ENCODE results near the gene CDH5.

Gene CDH5

DNA sequence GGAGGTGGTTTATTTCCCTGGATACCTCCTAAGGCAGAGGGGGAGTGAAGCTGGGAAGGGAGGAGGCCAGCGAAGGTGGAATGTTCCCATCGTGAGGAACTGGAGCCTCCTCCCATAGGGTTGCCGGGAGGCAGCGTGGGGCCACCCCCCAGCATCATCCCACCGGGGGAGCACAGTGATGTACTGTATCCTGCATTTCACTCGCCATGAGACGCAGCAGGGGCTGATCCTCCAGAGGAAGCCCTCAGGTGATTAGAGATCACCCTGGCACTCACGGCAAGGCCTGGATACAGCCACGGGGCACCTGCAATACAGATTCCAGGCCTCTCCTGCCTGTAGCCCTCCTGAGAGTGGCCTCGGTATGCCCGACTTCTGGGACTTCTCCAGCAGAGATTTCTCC lies 35.1 kb downstream of the CDH5 start:
- H3K79me2 ChIP-seq (ENCODE audit: control insufficient read depth, insufficient read depth, low read length), result no peaks in the 10 kb centered on the region
- H3K4ac ChIP-seq (ENCODE audit: low read depth, low read length), result no peak overlapping the region
- H3K56ac ChIP-seq (ENCODE audit: low read length), result no peak overlapping the region
- no peak overlapping the region for H2BK5ac ChIP-seq (ENCODE audit: low read length)
- H3K36me3 ChIP-seq (ENCODE audit: control insufficient read depth, insufficient read depth, low read length), result no peaks in the 10 kb centered on the region
- no peaks in the 10 kb centered on the region for H3K79me1 ChIP-seq (ENCODE audit: low read length)
- no peak overlapping the region for H2BK15ac ChIP-seq (replicated peaks; ENCODE audit: low read depth)
- no peak for DNase-seq
- H3K27ac ChIP-seq (ENCODE audit: low read depth, low read length), result no peak overlapping the region
- no peak overlapping the region for H2BK120ac ChIP-seq (ENCODE audit: low read depth, low read length)
- no peak overlapping the region for H3K4me3 ChIP-seq (ENCODE audit: low read length)
- no peak overlapping the region for H3K9ac ChIP-seq (ENCODE audit: low read length)
- H3K27me3 ChIP-seq (ENCODE audit: insufficient read depth, low read length, poor library complexity), result no peaks in the 10 kb centered on the region
- no peak overlapping the region for H3K4me2 ChIP-seq (ENCODE audit: low read length)
- H4K5ac ChIP-seq (ENCODE audit: low read length), result no peak overlapping the region
- no peak overlapping the region for H3K23ac ChIP-seq (ENCODE audit: low read length)
- no peaks in the 10 kb centered on the region for H3K4me1 ChIP-seq (ENCODE audit: control insufficient read depth, low read depth, low read length)
- WGBS (ENCODE audit: extremely low coverage, insufficient coverage, low lambda C conversion rate), result no CpG with 5 or more reads among the region's 11 CpGs
- H4K8ac ChIP-seq (ENCODE audit: low read depth, low read length), result no peak overlapping the region
- H2AK5ac ChIP-seq (ENCODE audit: low read length), result no peak overlapping the region
- no peak overlapping the region for H3K18ac ChIP-seq (ENCODE audit: low read length)

- Histone ChIP-seq H3K4me1 (ENCODE audit: control insufficient read depth, low read depth, low read length) (no peaks in the 10 kb centered on the region), H4K5ac (ENCODE audit: low read length) (no peak overlapping the region), H2BK15ac (replicated peaks; ENCODE audit: low read depth) (no peak overlapping the region), H2BK120ac (ENCODE audit: low read depth, low read length) (no peak overlapping the region), H2AK5ac (ENCODE audit: low read length) (no peak overlapping the region), H3K9ac (ENCODE audit: low read length) (no peak overlapping the region), H4K8ac (ENCODE audit: low read depth, low read length) (no peak overlapping the region), H3K36me3 (ENCODE audit: control insufficient read depth, insufficient read depth, low read length) (no peaks in the 10 kb centered on the region), H3K79me1 (ENCODE audit: low read length) (no peaks in the 10 kb centered on the region), H3K18ac (ENCODE audit: low read length) (no peak overlapping the region), H2BK5ac (ENCODE audit: low read length) (no peak overlapping the region), H3K23ac (ENCODE audit: low read length) (no peak overlapping the region), H3K27ac (ENCODE audit: low read depth, low read length) (no peak overlapping the region), H3K56ac (ENCODE audit: low read length) (no peak overlapping the region), H3K4ac (ENCODE audit: low read depth, low read length) (no peak overlapping the region), H3K4me3 (ENCODE audit: low read length) (no peak overlapping the region), H3K79me2 (ENCODE audit: control insufficient read depth, insufficient read depth, low read length) (no peaks in the 10 kb centered on the region), H3K4me2 (ENCODE audit: low read length) (no peak overlapping the region), H3K27me3 (ENCODE audit: insufficient read depth, low read length, poor library complexity) (no peaks in the 10 kb centered on the region)
- DNase-seq, result no peak
- no CpG with 5 or more reads among the region's 12 CpGs for WGBS (ENCODE audit: extremely low coverage, insufficient coverage, low lambda C conversion rate)
Measured at GRCh38 chr16:66402166-66402565, 35.7 kb downstream of the CDH5 start.

DNA sequence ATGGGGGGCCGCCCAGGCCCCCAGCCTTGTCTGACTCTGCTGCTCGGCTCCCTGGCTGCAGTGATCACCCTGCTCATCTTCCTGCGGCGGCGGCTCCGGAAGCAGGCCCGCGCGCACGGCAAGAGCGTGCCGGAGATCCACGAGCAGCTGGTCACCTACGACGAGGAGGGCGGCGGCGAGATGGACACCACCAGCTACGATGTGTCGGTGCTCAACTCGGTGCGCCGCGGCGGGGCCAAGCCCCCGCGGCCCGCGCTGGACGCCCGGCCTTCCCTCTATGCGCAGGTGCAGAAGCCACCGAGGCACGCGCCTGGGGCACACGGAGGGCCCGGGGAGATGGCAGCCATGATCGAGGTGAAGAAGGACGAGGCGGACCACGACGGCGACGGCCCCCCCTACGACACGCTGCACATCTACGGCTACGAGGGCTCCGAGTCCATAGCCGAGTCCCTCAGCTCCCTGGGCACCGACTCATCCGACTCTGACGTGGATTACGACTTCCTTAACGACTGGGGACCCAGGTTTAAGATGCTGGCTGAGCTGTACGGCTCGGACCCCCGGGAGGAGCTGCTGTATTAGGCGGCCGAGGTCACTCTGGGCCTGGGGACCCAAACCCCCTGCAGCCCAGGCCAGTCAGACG lies 36.2 kb downstream of the CDH5 start:
- no peak overlapping the region for H4K8ac ChIP-seq (ENCODE audit: low read depth, low read length)
- no peak overlapping the region for H2AK5ac ChIP-seq (ENCODE audit: low read length)
- H3K18ac ChIP-seq (ENCODE audit: low read length), result no peak overlapping the region
- no peak overlapping the region for H3K56ac ChIP-seq (ENCODE audit: low read length)
- H3K23ac ChIP-seq (ENCODE audit: low read length), result no peak overlapping the region
- H3K4me1 ChIP-seq (ENCODE audit: control insufficient read depth, low read depth, low read length), result no peaks in the 10 kb centered on the region
- H2BK120ac ChIP-seq (ENCODE audit: low read depth, low read length), result no peak overlapping the region
- H3K9ac ChIP-seq (ENCODE audit: low read length), result no peak overlapping the region
- no peak overlapping the region for H3K4me3 ChIP-seq (ENCODE audit: low read length)
- no peak overlapping the region for H3K4me2 ChIP-seq (ENCODE audit: low read length)
- WGBS (ENCODE audit: extremely low coverage, insufficient coverage, low lambda C conversion rate), result no CpG with 5 or more reads among the region's 61 CpGs
- no peak overlapping the region for H2BK15ac ChIP-seq (replicated peaks; ENCODE audit: low read depth)
- no peak overlapping the region for H3K4ac ChIP-seq (ENCODE audit: low read depth, low read length)
- no peaks in the 10 kb centered on the region for H3K79me2 ChIP-seq (ENCODE audit: control insufficient read depth, insufficient read depth, low read length)
- no peaks in the 10 kb centered on the region for H3K27me3 ChIP-seq (ENCODE audit: insufficient read depth, low read length, poor library complexity)
- H4K5ac ChIP-seq (ENCODE audit: low read length), result no peak overlapping the region
- H3K79me1 ChIP-seq (ENCODE audit: low read length), result no peaks in the 10 kb centered on the region
- no peak overlapping the region for H3K27ac ChIP-seq (ENCODE audit: low read depth, low read length)
- DNase-seq, result no peak
- no peaks in the 10 kb centered on the region for H3K36me3 ChIP-seq (ENCODE audit: control insufficient read depth, insufficient read depth, low read length)
- no peak overlapping the region for H2BK5ac ChIP-seq (ENCODE audit: low read length)

- H3K27me3 ChIP-seq (ENCODE audit: insufficient read depth, low read length, poor library complexity), result no peaks in the 10 kb centered on the region
- no peak overlapping the region for H3K27ac ChIP-seq (ENCODE audit: low read depth, low read length)
- H2BK5ac ChIP-seq (ENCODE audit: low read length), result no peak overlapping the region
- H3K36me3 ChIP-seq (ENCODE audit: control insufficient read depth, insufficient read depth, low read length), result no peaks in the 10 kb centered on the region
- H2AK5ac ChIP-seq (ENCODE audit: low read length), result no peak overlapping the region
- no peak overlapping the region for H4K8ac ChIP-seq (ENCODE audit: low read depth, low read length)
- no peak overlapping the region for H3K56ac ChIP-seq (ENCODE audit: low read length)
- H3K23ac ChIP-seq (ENCODE audit: low read length), result no peak overlapping the region
- no peak overlapping the region for H2BK15ac ChIP-seq (replicated peaks; ENCODE audit: low read depth)
- H2BK120ac ChIP-seq (ENCODE audit: low read depth, low read length), result no peak overlapping the region
- H3K79me1 ChIP-seq (ENCODE audit: low read length), result no peaks in the 10 kb centered on the region
- no peak overlapping the region for H3K9ac ChIP-seq (ENCODE audit: low read length)
- H3K4me1 ChIP-seq (ENCODE audit: control insufficient read depth, low read depth, low read length), result no peaks in the 10 kb centered on the region
- H3K4me3 ChIP-seq (ENCODE audit: low read length), result no peak overlapping the region
- H3K4me2 ChIP-seq (ENCODE audit: low read length), result no peak overlapping the region
- no peak overlapping the region for H3K4ac ChIP-seq (ENCODE audit: low read depth, low read length)
- H4K5ac ChIP-seq (ENCODE audit: low read length), result no peak overlapping the region
- H3K18ac ChIP-seq (ENCODE audit: low read length), result no peak overlapping the region
- no peaks in the 10 kb centered on the region for H3K79me2 ChIP-seq (ENCODE audit: control insufficient read depth, insufficient read depth, low read length)
- WGBS (ENCODE audit: extremely low coverage, insufficient coverage, low lambda C conversion rate), result no CpG with 5 or more reads among the region's 5 CpGs
- DNase-seq, result no peak
Measured at GRCh38 chr16:66403531-66404145, 37.1 kb downstream of the CDH5 start.

DNA sequence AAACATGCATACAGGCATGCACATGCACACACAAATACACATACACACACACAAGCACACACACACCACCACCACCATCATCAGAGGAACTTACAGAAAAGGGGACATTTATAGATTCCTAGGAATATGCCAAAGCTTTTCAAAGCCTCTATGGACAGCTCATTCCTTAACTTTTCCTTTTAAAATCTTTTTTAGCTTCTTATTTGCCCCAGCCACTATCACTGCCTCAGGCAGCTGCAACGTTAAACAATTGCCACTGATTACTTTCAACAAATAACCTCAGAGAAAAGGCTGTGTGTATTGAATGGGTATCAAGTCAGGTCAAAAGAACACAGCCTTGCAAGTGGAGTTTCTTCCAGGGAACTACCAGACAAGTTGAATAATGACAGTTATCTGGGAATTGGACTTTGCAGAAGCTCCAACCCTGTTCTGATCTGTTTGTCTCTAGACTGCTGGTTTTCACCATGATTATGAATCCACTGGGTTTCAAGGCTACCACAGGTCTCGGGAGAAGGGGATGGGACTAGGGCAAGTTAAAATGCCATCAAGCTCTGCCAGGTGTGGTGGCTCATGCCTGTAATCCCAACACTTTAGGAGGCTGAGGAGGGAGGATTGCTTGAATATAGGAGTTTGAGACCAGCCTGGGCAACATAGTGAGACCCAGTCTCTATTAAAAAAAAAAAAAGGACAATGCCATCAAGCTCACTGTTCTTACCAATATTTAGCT lies 38.7 kb downstream of the CDH5 start:
- no CpG with 5 or more reads among the region's 2 CpGs for WGBS (ENCODE audit: extremely low coverage, insufficient coverage, low lambda C conversion rate)
- Histone ChIP-seq H4K8ac (ENCODE audit: low read depth, low read length) (no peak overlapping the region), H3K4me3 (ENCODE audit: low read length) (no peak overlapping the region), H3K27ac (ENCODE audit: low read depth, low read length) (no peak overlapping the region), H2BK5ac (ENCODE audit: low read length) (no peak overlapping the region), H3K27me3 (ENCODE audit: insufficient read depth, low read length, poor library complexity) (no peaks in the 10 kb centered on the region), H3K18ac (ENCODE audit: low read length) (no peak overlapping the region), H3K4me2 (ENCODE audit: low read length) (no peak overlapping the region), H2BK15ac (replicated peaks; ENCODE audit: low read depth) (no peak overlapping the region), H3K4ac (ENCODE audit: low read depth, low read length) (no peak overlapping the region), H3K79me1 (ENCODE audit: low read length) (no peaks in the 10 kb centered on the region), H3K36me3 (ENCODE audit: control insufficient read depth, insufficient read depth, low read length) (no peaks in the 10 kb centered on the region), H2BK120ac (ENCODE audit: low read depth, low read length) (no peak overlapping the region), H3K9ac (ENCODE audit: low read length) (no peak overlapping the region), H4K5ac (ENCODE audit: low read length) (no peak overlapping the region), H3K79me2 (ENCODE audit: control insufficient read depth, insufficient read depth, low read length) (no peaks in the 10 kb centered on the region), H3K4me1 (ENCODE audit: control insufficient read depth, low read depth, low read length) (no peaks in the 10 kb centered on the region), H3K23ac (ENCODE audit: low read length) (no peak overlapping the region), H2AK5ac (ENCODE audit: low read length) (no peak overlapping the region), H3K56ac (ENCODE audit: low read length) (no peak overlapping the region)
- no peak for DNase-seq

All from mesendoderm (in vitro differentiated cells).